Breast epithelium (tissue), 4 donors: ENCODE data around the gene RAB7A. TPM values are rescaled to one million over a fixed set of nuclear protein-coding genes. Genes with fewer than 3 reads are reported as not detected.
A peak's percentile ranks its signal among the peaks of the same experiment; 100 is the strongest.

Experiments
- DNase-seq, 2 donors: peaks; one replicate each; pipeline ENCODE4 v3.0.0-alpha.2; 2019; ENCODE audit warnings: low spot score in 2 of 2
- H3K27ac ChIP-seq, 2 donors: fragments of 200-600 bp; sonication (generic) in 1 of 2; one replicate each; pipeline ENCODE4 v1.5.1; 2016 to 2019; ENCODE audit warnings: mild to moderate bottlenecking in 1 of 2
- H3K27me3 ChIP-seq, 2 donors: fragments of 200-600 bp; sonication (generic) in 1 of 2; one replicate each; pipeline versions ENCODE4 v1.5.1 to v1.6.0; 2017 to 2019; ENCODE audit warnings: control low read depth in 1 of 2, mild to moderate bottlenecking in 1 of 2
- H3K36me3 ChIP-seq: fragments of 200-600 bp; one replicate; pipeline ENCODE4 v1.5.1; 2019
- H3K4me1 ChIP-seq, 2 donors: fragments of 200-600 bp; sonication (generic); one replicate each; pipeline ENCODE4 v1.5.1; 2016 to 2019; ENCODE audit warnings: control low read depth in 1 of 2
- H3K4me3 ChIP-seq, 3 donors: fragments of 200-600 bp; sonication (generic); 1 replicate in 2 of 3; 2 replicates in 1 of 3; pipeline ENCODE4 v1.5.1; 2016 to 2019; ENCODE audit warnings: mild to moderate bottlenecking in 3 of 3, moderate library complexity in 2 of 3
- H3K9me3 ChIP-seq, 2 donors: fragments of 200-600 bp; sonication (generic) in 1 of 2; one replicate each; pipeline ENCODE4 v1.5.1; 2016 to 2019; ENCODE audit warnings: control low read depth in 1 of 2
- POLR2A ChIP-seq: fragments of 450-650 bp; IDR thresholded peaks from one replicate; pipeline ENCODE4 v1.6.1; 2016; ENCODE audit warnings: antibody characterized with exemption, mild to moderate bottlenecking, moderate library complexity
- POLR2AphosphoS5 ChIP-seq, 3 donors: sonication (generic); formaldehyde crosslinking; IDR thresholded peaks; one replicate each; pipeline ENCODE4 v1.6.1; 2017; ENCODE audit warnings: antibody characterized with exemption in 3 of 3
- intact Hi-C: fragments of 100-400 bp; cut with DNase I; formaldehyde crosslinking; loops from one replicate; pipeline ENCODE4 v1.15.1; 2023; ENCODE audit warnings: low total_unique reads
- total RNA-seq, 3 donors: library from RNA; depleted of rRNA; stranded (reverse); fragments of >200 nt; gene quantifications; one replicate each; pipeline ENCODE4 v1.1.0, GENCODE V29; 2016
- TF ChIP-seq, protein P1 (sequence below), 3 donors: fragments of 450-650 bp; IDR thresholded peaks; one replicate each; pipeline ENCODE4 v1.5.1; 2016 to 2017; ENCODE audit warnings: antibody characterized with exemption in 3 of 3, mild to moderate bottlenecking in 3 of 3, moderate library complexity in 3 of 3

The RAB7A gene
- total RNA-seq, 3 donors from 2014 or later = 105 to 114 (median 110) TPM

DNA sequence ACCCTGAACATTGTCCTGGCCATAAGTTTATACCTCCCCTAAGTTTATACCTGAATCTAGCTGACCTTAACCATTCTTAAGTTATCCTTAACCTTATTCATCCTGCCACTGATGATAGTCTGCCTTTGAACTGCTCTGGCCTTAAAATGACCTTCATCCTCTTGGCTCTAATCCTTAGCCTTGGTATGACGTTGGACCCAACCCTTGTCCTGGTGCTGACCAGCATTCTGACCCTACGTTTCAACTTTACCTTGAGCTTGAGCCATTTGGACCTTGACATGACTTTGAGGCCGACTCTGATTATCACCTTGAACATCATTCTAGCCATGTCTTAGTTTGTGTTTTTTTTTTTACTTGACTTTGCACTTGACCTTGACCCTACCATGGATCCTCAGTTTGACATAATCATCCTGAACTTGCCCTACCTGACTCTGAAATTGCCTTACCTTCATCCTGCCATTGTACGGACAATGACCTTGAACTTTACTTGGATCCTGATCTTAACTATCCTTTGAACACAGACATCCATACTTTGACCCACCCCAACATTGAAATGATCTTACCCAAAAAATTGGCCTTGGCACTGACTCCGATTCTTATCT is 92.3 kb downstream of the RAB7A start:
- no peaks in the 10 kb centered on the region for H3K9me3 ChIP-seq
- no peak overlapping the region for H3K27ac ChIP-seq
- DNase-seq = no peak
- intact Hi-C loops = no loop called here
- H3K4me3 ChIP-seq = no peak overlapping the region
- H3K36me3 ChIP-seq = peaks cover 6% of the 10 kb centered on the region
- no peaks in the 10 kb centered on the region for H3K4me1 ChIP-seq
- no peak for TF ChIP-seq POLR2A
- no peaks in the 10 kb centered on the region for H3K27me3 ChIP-seq

DNA sequence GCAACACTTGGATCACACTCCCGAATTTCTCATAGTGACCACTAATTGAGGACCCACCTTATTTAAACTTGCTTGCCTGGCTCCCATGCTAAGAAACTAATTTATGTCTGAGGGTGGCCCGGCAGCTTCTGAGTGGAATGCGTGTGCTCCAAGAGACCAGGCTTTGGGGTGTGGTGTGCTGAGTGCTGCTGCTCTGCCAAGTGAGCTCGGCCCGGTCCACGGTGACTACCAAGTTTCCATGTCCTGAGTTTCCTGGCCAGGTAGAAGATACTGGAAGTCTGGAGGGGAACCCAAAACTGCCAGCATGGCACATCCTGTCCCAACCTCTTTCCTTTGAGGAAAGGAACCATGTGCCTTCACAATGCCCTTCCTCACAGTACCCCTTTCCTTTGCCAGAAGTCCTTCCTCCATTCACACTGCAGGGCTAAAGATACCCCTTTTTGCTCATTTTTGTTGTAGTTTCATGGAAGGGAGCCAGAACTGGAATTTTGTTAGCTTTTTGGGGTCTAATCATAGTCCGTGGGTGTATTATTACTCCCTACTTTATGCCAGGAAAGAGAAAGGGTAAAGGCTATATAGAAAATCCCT is 94.4 kb downstream of the RAB7A start:
- Histone ChIP-seq H3K9me3 (no peaks in the 10 kb centered on the region), H3K27ac (peak overlapping the region in 1 of 2 donors; percentile 7), H3K4me1 (no peaks in the 10 kb centered on the region), H3K36me3 (no peaks in the 10 kb centered on the region), H3K4me3 (no peak overlapping the region), H3K27me3 (no peaks in the 10 kb centered on the region)
- TF ChIP-seq, protein P1, sequence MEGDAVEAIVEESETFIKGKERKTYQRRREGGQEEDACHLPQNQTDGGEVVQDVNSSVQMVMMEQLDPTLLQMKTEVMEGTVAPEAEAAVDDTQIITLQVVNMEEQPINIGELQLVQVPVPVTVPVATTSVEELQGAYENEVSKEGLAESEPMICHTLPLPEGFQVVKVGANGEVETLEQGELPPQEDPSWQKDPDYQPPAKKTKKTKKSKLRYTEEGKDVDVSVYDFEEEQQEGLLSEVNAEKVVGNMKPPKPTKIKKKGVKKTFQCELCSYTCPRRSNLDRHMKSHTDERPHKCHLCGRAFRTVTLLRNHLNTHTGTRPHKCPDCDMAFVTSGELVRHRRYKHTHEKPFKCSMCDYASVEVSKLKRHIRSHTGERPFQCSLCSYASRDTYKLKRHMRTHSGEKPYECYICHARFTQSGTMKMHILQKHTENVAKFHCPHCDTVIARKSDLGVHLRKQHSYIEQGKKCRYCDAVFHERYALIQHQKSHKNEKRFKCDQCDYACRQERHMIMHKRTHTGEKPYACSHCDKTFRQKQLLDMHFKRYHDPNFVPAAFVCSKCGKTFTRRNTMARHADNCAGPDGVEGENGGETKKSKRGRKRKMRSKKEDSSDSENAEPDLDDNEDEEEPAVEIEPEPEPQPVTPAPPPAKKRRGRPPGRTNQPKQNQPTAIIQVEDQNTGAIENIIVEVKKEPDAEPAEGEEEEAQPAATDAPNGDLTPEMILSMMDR (IDR thresholded peaks at IDR 0.05) = no peak
- TF ChIP-seq POLR2A (no peak), POLR2AphosphoS5 (IDR thresholded peaks at IDR 0.05) (no peak)
- intact Hi-C loops = no loop called here
- DNase-seq = no peak

DNA sequence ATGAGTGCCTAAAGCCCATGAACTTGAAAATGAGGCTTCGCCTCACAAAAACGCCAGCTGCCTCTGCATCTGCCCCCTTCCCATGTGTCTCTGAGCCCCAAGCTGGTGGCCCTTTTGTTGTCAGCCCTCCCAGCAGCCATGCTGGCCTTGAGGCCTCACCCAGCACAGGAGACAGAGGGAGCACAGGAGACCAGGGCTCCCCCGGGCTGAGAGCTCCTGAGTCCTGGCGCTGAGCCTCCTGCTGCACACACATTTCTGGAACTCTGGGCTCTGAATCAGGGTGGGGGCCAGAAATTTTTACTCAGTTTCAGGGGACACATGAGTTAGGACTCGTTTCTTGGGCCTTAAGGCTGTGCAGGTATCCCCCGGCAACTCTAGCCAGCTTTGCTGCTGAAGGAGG is 97.0 kb downstream of the RAB7A start:
- intact Hi-C loops = no loop called here
- Histone ChIP-seq H3K27me3 (no peaks in the 10 kb centered on the region), H3K27ac (no peak overlapping the region), H3K4me3 (no peak overlapping the region), H3K4me1 (no peaks in the 10 kb centered on the region), H3K9me3 (no peaks in the 10 kb centered on the region), H3K36me3 (no peaks in the 10 kb centered on the region)
- no peak for DNase-seq
- TF ChIP-seq POLR2AphosphoS5 (IDR thresholded peaks at IDR 0.05) = no peak
- TF ChIP-seq POLR2A = no peak
- TF ChIP-seq, protein P1 (IDR thresholded peaks at IDR 0.05) = no peak

DNA sequence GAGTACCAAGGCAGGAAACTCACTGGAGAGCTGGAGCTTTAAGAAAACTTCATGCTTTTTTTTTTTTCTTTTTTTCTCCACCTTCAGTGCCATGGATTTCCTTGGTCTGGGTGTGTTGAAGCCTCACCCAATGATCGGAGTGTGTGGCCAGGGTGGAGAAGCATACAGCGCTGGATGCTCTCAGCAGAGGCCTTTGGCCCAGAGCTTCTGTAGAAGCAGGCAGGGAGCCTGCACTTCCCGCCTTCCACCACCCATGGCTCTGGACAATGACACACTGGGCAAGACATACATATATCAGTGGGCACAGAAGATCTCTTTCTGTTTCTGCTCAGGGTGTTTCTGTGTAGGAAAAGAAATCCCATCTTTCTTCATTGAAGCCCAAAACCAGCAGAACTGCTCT is 97.6 kb downstream of the RAB7A start:
- intact Hi-C loops = no loop called here
- TF ChIP-seq POLR2A (no peak), POLR2AphosphoS5 (IDR thresholded peaks at IDR 0.05) (no peak)
- TF ChIP-seq, protein P1 (IDR thresholded peaks at IDR 0.05) = no peak
- Histone ChIP-seq H3K4me1 (no peaks in the 10 kb centered on the region), H3K9me3 (no peaks in the 10 kb centered on the region), H3K27ac (no peak overlapping the region), H3K4me3 (no peak overlapping the region), H3K36me3 (no peaks in the 10 kb centered on the region), H3K27me3 (no peaks in the 10 kb centered on the region)
- DNase-seq = no peak

DNA sequence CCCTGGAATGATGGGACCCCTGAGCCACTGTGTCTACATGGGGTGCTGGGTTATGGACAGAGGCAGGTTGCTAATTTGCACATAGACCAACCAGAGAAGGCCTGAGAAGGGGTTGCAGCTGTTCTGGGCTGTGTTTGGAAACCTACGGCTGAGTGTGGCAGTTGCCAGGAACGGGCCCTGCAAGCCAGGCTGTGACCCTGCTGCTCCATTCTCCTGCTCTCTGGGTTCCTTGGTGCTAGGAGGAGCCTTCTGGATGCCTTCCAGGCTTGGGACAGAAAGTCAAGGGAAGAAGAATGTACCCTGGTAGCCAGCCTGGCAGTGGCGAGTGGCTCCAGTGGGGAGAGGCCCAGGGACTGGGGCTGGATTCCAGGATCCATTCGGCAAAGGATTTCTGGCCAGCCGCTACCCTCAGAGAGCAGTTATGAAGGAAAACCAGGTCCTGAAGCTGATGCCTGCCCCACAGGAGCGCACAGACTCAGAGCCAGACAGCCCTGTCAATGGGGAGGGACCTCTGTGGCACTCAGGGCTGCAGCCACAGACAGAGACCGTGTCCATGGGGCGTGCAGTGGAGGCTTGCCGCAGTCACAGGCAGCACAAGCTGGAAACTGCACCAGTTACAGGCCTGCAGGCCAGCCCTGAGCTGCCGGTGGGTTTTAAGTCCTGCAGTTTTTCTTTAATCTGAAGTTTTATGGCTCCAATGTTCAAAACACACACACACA is 98.3 kb downstream of the RAB7A start:
- Histone ChIP-seq H3K4me1 (no peaks in the 10 kb centered on the region), H3K4me3 (no peak overlapping the region), H3K9me3 (no peaks in the 10 kb centered on the region), H3K27me3 (no peaks in the 10 kb centered on the region), H3K36me3 (no peaks in the 10 kb centered on the region), H3K27ac (no peak overlapping the region)
- TF ChIP-seq POLR2AphosphoS5 (IDR thresholded peaks at IDR 0.05) (no peak), POLR2A (no peak)
- TF ChIP-seq, protein P1 (IDR thresholded peaks at IDR 0.05) = no peak
- DNase-seq = no peak
- intact Hi-C loops = no loop called here
